ELR (cell line): ENCODE data around the gene TEAD3.
"Not testable (repeated sequence)": the region's sequence is repeated elsewhere in the genome, so short reads cannot be mapped to it uniquely, and the experiment has no call there.

Experiments used
- DNase-seq: peaks from one replicate; pipeline ENCODE4 v3.0.0-alpha.2; 2015; ENCODE audit warnings: low read depth

The TEAD3 gene

DNA sequence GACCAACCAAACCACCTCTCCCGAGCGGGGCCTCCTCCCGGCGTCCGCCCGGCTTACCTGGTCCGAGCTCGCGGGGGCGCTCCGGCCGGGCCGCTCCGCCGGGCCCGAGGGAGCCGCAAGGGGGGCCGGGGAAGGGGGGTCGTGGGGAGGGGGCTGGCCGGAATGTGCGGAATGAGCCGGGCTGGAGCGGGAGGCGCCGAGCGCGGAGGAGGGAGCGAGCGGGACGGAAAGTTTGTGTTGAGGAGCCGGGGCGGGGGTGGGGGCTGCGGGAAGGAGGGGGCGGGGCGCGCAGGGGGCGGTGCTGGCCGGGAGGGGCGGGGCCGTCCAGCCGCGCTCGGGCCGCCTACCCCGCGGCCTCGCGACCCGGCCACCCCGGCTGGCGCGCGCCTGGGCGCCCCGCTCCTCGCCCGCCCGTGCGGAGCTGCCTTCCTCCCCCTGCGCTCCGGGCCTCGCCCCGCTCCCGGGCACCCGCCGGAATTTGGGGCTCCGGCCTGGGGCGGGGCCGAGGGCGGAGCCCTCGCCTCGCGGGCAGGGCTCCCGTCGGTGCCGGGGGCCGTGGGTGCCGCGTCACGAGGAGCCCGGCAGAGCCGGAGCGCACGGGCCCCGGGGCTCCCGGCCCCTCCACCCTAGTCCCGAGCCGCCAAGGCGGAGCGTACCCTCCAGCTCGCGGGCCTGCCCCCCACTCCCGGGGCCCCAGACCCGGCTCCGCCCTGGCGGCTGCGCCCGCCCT is at the start of gene TEAD3:
Gene TEAD3, minus strand, starts transcription at position 239 of the 730 bp plus-strand sequence.
- DNase-seq, result peak; percentile 77

DNA sequence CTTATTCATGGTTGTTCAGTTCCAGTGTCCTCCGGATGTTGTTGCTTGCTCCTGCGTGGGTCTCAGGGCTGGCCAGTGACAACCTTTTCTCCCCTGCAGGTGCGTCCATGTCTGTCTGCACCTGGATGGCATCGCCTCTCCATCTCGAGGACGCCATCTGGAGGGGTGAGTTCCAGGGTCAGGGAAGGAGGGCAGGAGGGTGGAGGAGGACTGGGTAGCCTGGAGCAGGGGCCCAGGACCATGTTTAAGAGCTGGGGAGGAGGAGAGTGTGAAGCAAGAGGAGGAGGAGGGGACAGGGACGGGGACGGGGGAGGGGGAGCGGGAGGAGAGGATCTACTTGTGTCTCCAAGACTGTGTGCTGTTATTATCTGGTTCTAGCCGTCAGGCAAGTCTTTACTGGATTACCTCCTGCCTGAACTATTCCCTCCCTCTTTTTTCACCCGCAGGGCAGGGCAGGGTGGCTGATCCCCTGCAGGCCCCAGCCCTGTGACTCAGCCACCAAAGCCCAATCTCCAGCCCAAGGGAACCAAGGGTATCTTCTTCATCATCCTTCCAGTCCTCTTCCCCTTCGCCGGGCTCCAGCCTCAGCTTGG is 48.0 kb upstream of the TEAD3 start:
- peak; percentile 48 for DNase-seq

DNA sequence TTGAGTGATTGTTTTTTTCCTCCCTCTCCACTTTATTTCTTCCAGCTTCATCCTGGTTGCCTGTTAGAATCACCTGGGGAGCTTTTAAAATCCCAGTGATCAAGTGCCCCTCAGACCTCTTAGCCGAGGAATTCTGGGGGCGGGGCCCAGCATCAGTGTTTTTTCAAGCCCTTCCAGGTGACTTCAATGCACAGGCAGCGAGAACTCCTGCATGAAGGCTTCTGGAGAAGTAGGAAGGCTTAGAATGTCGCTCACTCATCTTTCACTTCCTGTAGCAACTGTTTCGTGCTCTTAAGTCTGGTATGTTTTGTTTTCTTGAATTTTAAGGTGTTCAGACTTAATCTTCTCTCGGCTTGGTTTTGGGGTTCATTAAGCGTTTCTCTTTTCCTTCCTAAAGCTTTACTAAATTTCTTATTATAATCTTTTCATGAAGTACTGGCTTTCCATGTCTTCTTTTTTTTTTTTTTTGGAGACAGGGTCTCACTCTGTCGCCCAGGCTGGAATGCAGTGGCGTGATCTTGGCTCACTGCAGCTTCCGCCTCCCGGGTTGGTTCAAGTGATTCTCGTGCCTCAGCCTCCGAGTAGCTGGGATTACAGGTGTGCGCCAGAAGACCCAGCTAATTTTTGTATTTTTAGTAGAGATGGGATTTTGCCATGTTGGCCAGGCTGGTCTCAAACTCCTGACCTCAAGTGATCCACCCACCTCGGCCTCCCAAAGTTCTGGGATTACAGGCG is 46.7 kb upstream of the TEAD3 start:
- no peak for DNase-seq

DNA sequence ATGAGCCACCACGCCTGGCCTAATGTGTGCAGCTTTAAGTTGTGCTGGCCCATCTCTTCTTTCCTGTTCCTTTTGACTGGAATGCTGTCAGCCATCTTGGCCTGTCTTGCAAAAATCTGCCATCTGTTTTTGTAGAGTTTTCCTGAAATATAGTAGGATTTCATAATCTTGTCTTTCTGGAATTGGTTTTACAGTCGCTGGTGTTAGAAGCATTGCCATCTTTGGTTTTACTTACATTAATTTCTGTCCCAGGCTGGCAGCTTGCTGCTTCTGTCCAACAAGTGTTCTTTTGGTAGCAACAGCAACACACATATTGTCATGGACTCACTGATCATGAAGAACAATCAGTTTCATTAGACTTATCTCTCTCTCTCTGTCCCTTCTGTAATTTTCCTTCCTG is 45.0 kb upstream of the TEAD3 start:
- DNase-seq, result no peak

DNA sequence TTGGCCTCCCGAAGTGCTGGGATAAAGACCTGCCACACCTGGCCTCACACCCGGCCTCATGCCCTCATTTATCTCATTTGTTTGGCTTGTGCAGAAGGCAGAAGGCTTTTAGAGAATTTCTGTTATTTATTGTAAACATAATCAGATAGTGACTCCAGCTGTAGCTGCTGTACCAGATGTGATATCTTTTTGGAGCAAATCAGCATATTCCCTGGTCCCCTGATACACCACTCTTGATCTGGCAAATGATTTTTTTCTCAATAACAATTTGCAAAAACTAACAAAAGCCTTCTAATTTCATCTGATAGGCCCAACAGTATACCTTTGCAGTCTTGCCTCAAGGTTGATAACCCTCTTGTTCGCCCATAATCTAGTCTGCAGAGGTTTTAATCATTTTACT is 42.3 kb upstream of the TEAD3 start:
- DNase-seq, result no peak

DNA sequence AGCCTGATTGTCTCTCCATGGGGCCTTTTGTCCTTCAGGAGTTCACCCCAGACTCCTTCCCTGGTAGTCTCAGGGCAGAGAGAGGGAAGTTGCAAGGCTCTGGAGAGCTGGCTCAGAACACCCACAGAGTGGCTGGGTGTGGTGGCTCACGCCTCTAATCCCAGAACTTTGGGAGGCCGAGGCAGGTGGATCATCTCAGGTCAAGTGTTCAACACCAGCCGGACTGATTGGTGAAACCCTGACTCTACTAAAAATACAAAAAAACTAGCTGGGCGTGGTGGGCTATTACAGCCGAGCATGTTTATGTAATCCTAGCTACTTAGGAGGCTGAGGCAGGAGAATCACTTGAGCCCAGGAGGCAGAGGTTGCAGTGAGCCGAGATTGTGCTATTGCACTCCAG is 39.0 kb upstream of the TEAD3 start:
- not testable (repeated sequence) for DNase-seq

DNA sequence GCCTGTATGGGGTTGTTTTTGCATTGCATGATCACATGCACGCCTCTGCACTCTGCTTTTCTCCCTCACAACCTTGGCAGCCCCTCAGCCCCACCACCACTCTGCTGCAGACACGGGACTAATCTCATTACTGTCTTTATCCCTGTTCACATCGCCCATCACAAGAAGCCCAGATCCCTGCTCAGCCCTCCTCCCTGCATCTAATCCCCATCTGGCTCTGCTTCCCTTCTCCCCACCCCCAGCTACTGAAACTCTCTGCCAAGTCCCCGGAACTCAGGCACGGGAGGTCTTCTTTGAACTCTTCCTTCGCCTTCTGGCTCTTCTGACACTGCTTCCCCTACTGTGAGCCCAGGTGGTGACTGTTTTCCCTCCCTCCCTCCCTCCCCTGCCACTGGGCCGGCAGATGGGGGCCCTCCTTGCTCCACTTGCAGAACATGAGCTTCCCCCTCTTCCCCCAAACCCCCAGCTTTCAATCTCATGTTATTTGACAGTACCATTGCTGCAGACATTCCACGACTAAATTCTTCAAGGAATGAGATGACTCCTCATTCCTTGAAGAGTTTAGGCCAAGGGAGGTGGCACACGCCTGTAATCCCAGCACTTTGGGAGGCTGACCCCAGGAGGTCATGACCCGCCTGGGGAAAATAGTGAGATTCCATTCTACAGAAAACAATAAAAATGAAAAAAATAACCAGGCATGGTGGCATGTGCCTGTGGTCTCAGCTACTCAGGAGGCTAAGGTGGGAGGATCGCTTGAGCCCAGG is 37.7 kb upstream of the TEAD3 start:
- no peak for DNase-seq

DNA sequence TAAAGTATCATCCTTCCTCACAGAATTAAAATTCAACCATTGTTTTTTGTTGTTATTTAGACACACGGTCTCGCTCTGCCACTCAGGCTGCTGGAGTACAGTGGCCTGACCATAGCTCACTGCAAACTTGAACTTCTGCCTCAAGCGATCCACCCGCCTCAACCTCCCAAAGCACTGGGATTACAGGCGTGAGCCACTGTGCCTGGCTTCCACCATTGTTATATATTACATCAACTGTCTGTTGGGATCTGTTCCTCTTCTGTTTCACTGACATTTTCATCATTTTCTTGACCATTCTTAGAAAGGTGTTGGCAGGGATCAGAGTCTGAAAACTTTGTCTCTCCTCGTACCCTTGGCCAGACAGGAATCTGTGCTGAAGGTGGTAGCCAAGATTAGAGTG is 37.1 kb upstream of the TEAD3 start:
- no peak for DNase-seq

DNA sequence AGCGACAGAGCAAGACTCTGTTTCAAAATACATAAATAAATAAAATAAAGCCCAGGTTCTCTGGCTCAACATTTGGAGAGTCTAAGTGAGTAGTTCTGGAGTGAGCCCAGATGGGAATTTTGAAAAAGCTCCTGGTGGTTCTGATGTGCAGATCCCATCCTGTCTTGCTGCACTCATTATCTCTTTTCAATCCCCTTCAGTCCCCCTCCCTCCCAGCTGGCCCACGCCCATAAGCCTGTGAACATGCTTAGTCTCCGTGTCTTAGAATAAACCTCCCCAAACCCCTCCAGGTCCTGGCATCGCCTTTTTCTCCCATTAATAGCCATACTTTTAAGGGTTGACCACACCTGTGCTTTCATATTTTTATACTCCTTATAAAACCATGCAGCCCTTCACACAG is 35.2 kb upstream of the TEAD3 start:
- no peak for DNase-seq

DNA sequence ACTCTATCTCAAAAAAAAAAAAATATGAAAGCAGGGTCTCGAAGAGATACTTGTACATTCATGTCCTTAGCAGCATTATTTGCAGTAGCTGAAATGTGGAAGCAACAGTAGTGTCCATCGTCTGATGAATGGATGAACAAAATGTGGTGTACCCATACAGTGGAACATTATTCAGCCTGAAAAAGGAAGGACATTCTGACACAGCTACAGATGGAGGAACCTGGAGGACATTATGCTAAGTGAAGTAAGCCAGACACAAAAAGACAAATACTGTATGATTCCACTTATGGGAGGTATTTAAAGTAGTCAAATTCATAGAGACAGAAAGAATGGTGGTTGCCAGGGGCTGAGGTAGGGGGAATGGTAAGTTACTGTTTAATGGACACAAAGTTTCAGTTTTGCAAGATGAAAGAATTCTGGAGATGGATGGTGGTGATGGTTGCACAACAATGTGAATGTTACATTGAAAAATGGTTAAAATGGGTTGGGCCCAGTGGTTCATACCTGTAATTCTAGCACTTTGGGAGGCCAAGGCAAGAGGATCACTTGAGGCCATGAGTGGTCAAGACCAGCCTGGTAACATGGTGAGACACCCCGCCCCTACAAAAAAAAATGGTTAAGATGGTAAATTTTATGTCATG is 27.6 kb upstream of the TEAD3 start:
- DNase-seq, result no peak

DNA sequence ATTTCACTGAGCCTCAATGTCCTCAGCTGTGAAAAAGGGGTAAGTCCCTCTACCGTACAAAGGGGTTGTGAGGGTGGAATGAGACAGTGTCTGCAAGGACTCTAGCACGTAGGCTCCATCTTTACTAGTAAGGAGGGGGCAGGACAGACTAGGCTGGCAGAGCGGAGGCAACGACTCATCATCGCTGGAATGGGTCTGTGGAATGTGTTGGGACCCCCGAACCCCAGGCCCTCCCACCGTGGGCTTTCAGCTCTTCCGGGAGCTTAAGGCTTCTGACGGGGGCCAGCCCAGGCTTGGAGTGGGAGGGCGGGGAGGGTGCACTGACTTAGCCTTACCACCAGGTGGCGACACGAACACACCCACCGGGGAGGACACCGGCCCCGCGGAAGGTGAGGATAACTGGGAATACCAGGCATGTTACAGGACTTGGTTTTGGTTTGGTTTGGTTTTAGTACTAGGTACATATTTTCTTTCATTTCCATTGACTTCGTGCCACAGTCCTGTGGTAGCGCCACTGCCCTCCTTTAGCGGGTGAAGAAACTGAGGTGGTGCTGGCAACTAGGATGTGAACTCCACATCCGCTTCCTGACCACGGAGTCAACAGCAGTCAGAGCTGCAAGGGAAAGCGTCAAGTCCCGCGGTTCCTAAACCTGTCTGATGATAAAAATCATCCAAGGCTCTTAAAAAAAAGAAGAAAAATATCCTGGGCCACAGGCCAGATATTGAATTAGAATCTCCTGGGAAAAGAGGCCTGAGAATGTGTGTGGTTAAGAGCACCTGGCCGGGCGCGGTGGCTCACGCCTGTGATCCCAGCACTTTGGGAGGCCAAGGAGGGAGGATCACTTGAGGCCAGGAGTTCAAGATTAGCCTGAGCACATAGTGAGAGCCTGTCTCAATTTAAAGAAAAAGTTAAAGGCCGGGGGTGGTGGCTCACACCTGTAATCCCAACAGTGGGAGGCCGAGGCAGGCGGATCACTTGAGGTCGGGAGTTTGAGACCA is 26.1 kb upstream of the TEAD3 start:
- DNase-seq, result peak; percentile 76

DNA sequence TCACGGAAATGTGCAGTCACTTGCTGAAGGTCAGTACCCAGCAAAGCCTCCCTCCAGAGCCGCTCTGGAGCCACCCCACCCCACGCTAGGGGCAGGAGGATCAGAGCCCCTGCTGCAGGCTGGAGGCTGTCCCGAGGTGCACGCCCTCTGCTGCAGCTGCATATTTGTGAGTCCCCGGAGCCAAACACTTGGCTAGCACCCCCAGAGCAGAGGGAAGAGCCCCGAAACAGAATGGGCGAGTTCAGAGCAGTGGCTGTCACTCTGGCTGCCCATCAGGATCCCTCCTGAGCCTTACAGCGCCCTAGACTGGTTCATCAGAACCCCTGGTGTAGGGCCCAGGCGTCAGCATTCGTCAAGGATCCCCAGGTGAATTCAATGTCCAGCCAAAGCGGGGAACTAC is 25.3 kb upstream of the TEAD3 start:
- DNase-seq, result no peak

DNA sequence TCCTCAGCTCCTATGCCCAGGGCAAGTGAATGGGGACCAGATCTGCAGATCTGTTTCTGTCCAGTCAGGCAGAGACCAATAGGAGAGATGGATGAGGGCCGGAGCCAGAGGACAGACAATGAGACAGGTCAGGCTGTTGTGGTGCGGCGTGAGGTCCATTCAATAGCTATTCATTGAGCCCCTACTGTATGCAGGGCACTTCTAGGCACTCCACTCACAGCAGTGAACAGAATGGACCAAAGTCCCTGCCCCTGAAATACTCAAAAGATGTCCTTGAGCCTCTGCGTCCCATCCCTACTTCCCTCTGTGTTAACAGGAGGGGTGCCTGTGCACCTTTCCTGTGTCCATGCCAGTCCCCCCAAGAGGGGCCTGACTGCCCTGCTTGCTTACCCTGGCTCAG is 24.4 kb upstream of the TEAD3 start:
- no peak for DNase-seq

DNA sequence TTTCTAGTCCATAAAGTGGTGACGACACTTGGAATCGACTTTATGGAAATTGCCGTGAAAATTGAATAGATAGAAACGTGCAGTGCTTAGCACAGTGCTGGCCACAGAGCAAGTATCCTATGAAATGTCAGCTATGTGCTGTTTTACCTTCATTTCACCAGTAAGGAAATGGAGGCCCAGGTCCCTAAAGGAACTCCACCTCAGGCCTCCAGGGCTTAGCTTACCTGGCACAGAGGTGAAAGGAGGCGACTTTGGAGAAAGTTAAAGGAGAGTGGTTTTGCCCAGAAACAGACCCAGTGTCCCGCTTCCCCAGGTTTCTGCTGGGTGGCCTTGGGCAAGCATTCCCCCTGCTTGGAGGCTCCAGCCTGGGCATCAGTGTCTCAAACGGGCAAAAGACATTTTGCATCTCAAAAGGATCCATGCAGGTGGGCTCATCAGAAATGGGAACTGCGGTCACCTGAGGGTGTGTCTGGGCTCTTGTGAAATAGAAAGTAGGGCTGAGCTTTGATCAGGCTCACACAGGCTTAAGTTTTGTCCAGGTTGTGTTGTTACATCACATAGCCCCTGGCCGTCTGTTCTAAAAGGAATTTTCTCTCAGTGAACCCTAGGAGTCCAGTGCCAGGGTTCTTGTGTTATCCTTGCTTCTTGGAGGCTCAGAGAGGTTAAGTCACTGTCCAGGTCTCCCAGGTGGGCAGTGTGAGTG is 22.6 kb upstream of the TEAD3 start:
- no peak for DNase-seq

DNA sequence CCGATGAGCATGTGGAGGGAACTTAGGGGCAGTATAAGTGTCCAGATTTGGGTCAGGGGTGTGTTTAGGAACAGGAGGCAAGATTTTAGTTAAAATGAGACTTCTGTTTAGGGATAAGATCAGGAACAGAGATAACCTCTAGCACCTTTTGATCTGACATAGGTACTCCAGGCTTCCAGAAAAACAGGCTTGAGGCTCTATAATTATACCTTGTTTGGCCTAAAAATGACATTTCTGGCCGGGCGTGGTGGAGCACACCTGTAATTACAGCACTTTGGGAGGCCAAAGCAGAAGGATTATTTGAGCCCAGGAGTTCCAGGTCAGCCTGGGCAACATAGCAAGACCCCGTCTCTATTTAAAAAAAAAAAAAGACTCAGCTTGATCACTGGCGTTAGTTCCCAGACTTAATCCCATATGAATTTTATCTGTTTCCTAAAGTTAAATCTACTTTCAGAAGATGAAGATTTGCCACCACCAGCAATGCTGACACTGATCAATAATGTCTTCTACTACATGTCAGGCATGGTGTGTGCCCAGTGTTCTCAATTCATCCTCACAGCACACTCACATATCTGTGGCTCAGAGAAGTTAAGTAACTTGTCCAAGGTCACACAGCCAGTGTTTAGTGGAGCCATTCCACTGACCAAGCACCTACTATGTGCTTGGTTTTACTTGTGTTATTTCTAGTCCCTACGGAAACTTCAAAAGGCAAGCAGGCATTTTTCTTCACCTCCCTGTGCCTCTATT is 21.9 kb upstream of the TEAD3 start:
- no peak for DNase-seq

DNA sequence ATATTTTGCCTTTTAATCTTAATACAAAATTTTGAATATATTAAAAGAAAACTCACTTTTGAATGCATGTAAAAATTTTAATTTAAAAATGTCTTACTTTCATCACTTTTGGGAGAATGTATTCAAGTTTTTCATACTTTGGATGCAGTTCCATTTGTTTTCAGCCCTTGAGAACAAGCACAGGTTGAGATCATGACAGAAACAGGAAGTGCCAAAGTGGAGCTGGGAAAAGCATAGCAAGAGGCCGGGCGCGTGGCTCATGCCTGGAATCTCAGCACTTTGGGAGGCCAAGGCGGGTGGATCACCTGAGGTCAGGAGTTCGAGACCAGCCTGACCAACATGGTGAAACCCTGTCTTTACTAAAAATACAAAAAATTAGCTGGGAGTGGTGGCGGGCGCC is 21.1 kb upstream of the TEAD3 start:
- DNase-seq, result not testable (repeated sequence)

DNA sequence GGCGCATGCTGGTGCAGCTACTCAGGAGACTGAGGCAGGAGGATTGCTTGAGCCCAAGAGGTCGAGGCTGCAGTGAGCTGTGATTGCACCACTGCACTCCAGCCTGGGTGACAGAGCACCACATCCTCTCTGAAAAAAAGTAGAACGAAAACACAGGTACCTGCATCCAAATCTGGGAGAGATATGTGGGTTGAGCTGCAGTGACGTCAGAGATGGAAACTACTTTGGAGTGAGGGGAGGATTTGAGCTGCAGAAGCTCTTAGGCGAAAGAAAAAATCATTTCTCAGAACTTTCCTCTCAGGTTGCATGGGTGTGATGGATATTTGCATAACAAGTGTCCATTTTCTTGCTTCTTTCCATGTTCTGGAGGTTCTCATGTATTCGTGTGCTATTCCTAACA is 19.8 kb upstream of the TEAD3 start:
- no peak for DNase-seq

DNA sequence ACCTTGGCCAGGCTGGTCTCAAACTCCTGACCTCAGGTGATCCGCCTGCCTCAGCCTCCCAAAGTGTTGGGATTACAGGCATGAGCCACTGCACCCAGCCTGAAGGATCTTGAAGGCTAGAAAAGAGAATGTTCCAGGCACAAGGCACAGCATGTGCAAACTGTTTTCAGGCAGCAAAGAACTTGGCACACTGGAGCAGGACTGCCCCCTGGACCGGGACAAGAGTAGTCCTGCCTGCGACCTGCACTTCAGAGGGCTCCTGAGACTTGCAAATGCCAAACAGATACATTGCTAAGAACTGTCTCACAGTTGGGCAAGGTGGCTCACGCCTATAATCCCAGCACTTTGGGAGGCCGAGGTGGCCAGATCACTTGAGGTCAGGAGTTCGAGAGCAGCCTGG is 19.1 kb upstream of the TEAD3 start:
- DNase-seq, result not testable (repeated sequence)

DNA sequence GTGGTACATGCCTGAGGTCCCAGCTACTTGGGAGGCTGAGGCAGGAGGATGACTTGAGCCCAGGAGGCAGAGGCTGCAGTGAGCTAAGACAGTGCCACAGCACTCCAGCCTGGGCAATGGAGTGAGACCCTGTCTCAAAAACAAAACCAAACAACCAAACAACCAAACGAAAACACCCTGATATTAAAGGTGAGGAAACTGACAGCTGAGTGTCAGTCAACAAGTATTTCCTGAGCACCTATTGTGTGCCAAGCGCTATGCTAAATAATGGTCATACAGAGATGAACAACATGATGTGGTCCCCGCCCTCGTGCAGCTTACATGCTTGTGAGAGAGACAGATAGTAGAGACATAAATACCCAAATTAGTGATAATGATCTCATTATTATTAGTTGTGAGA is 17.7 kb upstream of the TEAD3 start:
- no peak for DNase-seq

DNA sequence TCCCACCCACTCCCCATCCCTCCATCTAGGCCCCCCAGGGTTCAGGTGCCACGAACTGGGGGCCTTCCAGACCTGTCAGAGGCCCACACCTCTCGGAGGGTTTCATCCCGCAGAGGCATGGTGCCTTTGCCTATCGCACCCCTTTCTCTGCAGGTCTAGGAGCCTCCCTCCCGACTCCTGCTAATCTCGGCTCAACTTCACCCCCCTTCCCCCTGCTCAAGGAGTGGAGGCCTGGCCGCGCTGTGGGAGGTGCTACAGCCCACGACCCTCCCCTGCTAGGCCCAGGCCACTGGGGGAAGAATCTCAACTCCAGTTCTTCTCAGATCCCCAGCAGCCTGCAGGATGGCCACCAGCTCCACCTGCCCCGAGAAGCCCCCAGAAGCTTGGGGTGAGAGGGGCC is 15.9 kb upstream of the TEAD3 start, which contains the start of gene TULP1:
Gene TULP1, minus strand, starts transcription at position 157 of the 400 bp plus-strand sequence. Its CDS starts 38 bp downstream, at position 119.
- DNase-seq, result no peak
